HepG2 (cell line): ENCODE results near the gene ASGR1. TPM values are rescaled to one million over a fixed set of nuclear protein-coding genes. Genes with fewer than 3 reads are reported as not detected.
A peak's percentile ranks its signal among the peaks of the same experiment; 100 is the strongest.

Source experiments
- ARID4A ChIP-seq: sonication (generic); formaldehyde crosslinking; IDR thresholded peaks from 2 replicates; pipeline ENCODE4 v1.5.0; 2020; ENCODE audit warnings: mild to moderate bottlenecking, missing genetic modification reagents, borderline replicate concordance
- CBFB ChIP-seq: sonication (generic); formaldehyde crosslinking; IDR thresholded peaks from 2 replicates; pipeline ENCODE4 v1.4.0; 2020; ENCODE audit warnings: missing genetic modification reagents
- CREM ChIP-seq, 2 experiments: sonication (generic) in 1 of 2; formaldehyde crosslinking in 1 of 2; IDR thresholded peaks; 2 replicates each; pipeline versions ENCODE4 v1.4.0 to v1.6.1; 2016 to 2020; ENCODE audit warnings: antibody characterized with exemption in 1 of 2, mild to moderate bottlenecking in 1 of 2, missing genetic modification reagents in 1 of 2
- EEA1 ChIP-seq: sonication (generic); formaldehyde crosslinking; IDR thresholded peaks from 2 replicates; pipeline ENCODE4 v1.5.1; 2020; ENCODE audit warnings: mild to moderate bottlenecking, missing genetic modification reagents, borderline replicate concordance
- ESRRA ChIP-seq: sonication (generic); formaldehyde crosslinking; IDR thresholded peaks from 2 replicates; pipeline ENCODE4 v1.5.1; 2020; ENCODE audit warnings: mild to moderate bottlenecking, low read depth, missing genetic modification reagents
- GFI1 ChIP-seq: sonication (generic); formaldehyde crosslinking; IDR thresholded peaks from 2 replicates; pipeline ENCODE4 v1.5.0; 2020; ENCODE audit warnings: missing genetic modification reagents, mild to moderate bottlenecking, borderline replicate concordance
- HNRNPL ChIP-seq: fragments of 200-400 bp; formaldehyde crosslinking; IDR thresholded peaks from 2 replicates; pipeline ENCODE4 v1.6.1; 2017; ENCODE audit warnings: mild to moderate bottlenecking, low read depth, low read length
- NFAT5 ChIP-seq: sonication (generic); formaldehyde crosslinking; IDR thresholded peaks from 2 replicates; pipeline ENCODE4 v1.4.0; 2020; ENCODE audit warnings: missing genetic modification reagents
- POGZ ChIP-seq: sonication (generic); formaldehyde crosslinking; IDR thresholded peaks from 2 replicates; pipeline ENCODE4 v1.4.0; 2020; ENCODE audit warnings: mild to moderate bottlenecking, missing genetic modification reagents
- PTBP1 ChIP-seq: fragments of 200-400 bp; formaldehyde crosslinking; IDR thresholded peaks from 2 replicates; pipeline ENCODE4 v1.6.1; 2018; ENCODE audit warnings: low read length, low read depth; ENCODE audit not compliant: poor library complexity, severe bottlenecking
- TAF15 ChIP-seq: fragments of 200-400 bp; formaldehyde crosslinking; IDR thresholded peaks from one replicate; pipeline ENCODE4 v1.6.1; 2018; ENCODE audit warnings: mild to moderate bottlenecking, low read depth, low read length; ENCODE audit not compliant: poor library complexity, severe bottlenecking
- ZNF331 ChIP-seq: sonication (generic); formaldehyde crosslinking; IDR thresholded peaks from 2 replicates; pipeline ENCODE4 v1.4.0; 2020; ENCODE audit warnings: missing genetic modification reagents
- polyA plus RNA-seq, 8 experiments: library from polyadenylated mRNA; depleted of rRNA in 3 of 8; stranded (reverse) in 7 of 8; unstranded in 1 of 8; fragments of >200 nt; fragmentation: Illumina TruSeq in 4 of 8; extraction: Trizol in 4 of 8; gene quantifications; 2 replicates each; pipeline versions ENCODE4 v1.2.1 to v1.2.3, GENCODE V29; 2011 to 2016; ENCODE audit warnings: low read depth in 4 of 8, missing spikeins in 1 of 8, mixed read lengths in 1 of 8; ENCODE audit not compliant: insufficient read depth in 1 of 8
- total RNA-seq, 5 experiments: library from RNA; depleted of rRNA; stranded (reverse); fragments of >200 nt; fragmentation: Illumina TruSeq; extraction: Trizol; gene quantifications; 2 replicates each; pipeline ENCODE4 v1.2.3, GENCODE V29; 2016; ENCODE audit warnings: low read depth in 1 of 5
- TF ChIP-seq, protein P1 (sequence below): sonication (generic); formaldehyde crosslinking; conservative IDR thresholded peaks from 2 replicates; pipeline ENCODE4 v1.8.0; 2022; ENCODE audit warnings: low read depth, missing genetic modification reagents
- TF ChIP-seq, protein P2 (sequence below): sonication (generic); formaldehyde crosslinking; IDR thresholded peaks from 2 replicates; pipeline ENCODE4 v1.4.0; 2020; ENCODE audit warnings: mild to moderate bottlenecking, missing genetic modification reagents, borderline replicate concordance
- TF ChIP-seq, protein P3 (sequence below), 2 experiments: fragments of 450-650 bp in 1 of 2; sonication (generic) in 1 of 2; formaldehyde crosslinking; IDR thresholded peaks; 2 replicates each; pipeline versions ENCODE4 v1.5.0 to v1.8.0; 2020 to 2022; ENCODE audit warnings: mild to moderate bottlenecking in 1 of 2, missing genetic modification reagents in 1 of 2

Gene ASGR1
- total and polyA plus RNA-seq, 2 of the 13 experiments (the other 11 are each of a cell fraction or from before 2014, with no cell fraction given) = 353 to 796 TPM

DNA sequence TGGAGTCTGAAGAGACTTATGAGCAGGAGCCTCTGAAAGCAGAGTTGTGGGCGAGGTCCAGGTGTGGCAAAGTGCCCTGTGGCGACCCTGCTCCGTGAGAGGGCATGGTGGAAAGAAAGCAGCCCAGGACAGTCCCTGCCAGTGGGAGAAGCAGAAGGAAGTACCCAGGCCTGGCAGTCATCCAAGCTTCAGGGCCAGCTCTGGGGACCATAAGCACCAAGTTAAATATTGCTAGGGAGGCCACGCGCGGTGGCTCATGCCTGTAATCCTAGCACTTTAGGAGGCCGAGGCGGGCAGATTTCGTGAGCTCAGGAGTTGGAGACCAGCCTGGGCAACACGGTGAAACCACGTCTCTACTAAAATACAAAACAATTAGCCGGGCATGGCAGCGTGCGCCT, 4.9 kb upstream of the ASGR1 start (continued):
- peak; percentile 21; the same call in 1 of the 2 replicates for TF ChIP-seq ARID4A (CRISPR knock-in tag)
- TF ChIP-seq EEA1 = no peak
- no peak for TF ChIP-seq TAF15
- no peak for TF ChIP-seq ZNF331 (CRISPR knock-in tag)
- TF ChIP-seq, protein P1, sequence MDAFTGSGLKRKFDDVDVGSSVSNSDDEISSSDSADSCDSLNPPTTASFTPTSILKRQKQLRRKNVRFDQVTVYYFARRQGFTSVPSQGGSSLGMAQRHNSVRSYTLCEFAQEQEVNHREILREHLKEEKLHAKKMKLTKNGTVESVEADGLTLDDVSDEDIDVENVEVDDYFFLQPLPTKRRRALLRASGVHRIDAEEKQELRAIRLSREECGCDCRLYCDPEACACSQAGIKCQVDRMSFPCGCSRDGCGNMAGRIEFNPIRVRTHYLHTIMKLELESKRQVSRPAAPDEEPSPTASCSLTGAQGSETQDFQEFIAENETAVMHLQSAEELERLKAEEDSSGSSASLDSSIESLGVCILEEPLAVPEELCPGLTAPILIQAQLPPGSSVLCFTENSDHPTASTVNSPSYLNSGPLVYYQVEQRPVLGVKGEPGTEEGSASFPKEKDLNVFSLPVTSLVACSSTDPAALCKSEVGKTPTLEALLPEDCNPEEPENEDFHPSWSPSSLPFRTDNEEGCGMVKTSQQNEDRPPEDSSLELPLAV (CRISPR knock-in tag) = no peak
- peak; percentile 42; the same call in 1 of the 2 replicates for TF ChIP-seq GFI1 (CRISPR knock-in tag)
- no peak for TF ChIP-seq PTBP1
- no peak for TF ChIP-seq POGZ
- TF ChIP-seq, protein P2, sequence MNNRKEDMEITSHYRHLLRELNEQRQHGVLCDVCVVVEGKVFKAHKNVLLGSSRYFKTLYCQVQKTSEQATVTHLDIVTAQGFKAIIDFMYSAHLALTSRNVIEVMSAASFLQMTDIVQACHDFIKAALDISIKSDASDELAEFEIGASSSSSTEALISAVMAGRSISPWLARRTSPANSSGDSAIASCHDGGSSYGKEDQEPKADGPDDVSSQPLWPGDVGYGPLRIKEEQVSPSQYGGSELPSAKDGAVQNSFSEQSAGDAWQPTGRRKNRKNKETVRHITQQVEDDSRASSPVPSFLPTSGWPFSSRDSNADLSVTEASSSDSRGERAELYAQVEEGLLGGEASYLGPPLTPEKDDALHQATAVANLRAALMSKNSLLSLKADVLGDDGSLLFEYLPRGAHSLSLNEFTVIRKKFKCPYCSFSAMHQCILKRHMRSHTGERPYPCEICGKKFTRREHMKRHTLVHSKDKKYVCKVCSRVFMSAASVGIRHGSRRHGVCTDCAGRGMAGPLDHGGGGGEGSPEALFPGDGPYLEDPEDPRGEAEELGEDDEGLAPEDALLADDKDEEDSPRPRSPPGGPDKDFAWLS (CRISPR knock-in tag) = no peak
- TF ChIP-seq CREM (IDR thresholded peaks at IDR 0.05) = no peak
- TF ChIP-seq CREM (CRISPR knock-in tag; IDR thresholded peaks at IDR 0.05) = no peak
- TF ChIP-seq ESRRA (CRISPR knock-in tag) = no peak
- peak; percentile 92 for TF ChIP-seq HNRNPL
- TF ChIP-seq, protein P3, sequence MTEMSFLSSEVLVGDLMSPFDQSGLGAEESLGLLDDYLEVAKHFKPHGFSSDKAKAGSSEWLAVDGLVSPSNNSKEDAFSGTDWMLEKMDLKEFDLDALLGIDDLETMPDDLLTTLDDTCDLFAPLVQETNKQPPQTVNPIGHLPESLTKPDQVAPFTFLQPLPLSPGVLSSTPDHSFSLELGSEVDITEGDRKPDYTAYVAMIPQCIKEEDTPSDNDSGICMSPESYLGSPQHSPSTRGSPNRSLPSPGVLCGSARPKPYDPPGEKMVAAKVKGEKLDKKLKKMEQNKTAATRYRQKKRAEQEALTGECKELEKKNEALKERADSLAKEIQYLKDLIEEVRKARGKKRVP (CRISPR knock-in tag; IDR thresholded peaks at IDR 0.05) = no peak
- TF ChIP-seq CBFB = no peak
- TF ChIP-seq NFAT5 = no peak
